RWPE2 (cell line): ENCODE measurements around the gene ZKSCAN5.
A peak's percentile ranks its signal among the peaks of the same experiment; 100 is the strongest.
"Not testable (repeated sequence)": the region's sequence is repeated elsewhere in the genome, so short reads cannot be mapped to it uniquely, and the experiment has no call there.

ENCODE experiments used
- ATAC-seq: fragments of 200-7000 bp; cut with Tn5 transposase; 3 replicates; pipeline ENCODE4 v1.9.1; 2021; ENCODE audit warnings: low read depth
- DNase-seq: peaks from one replicate; pipeline ENCODE4 v3.0.0-alpha.2; 2020; ENCODE audit warnings: low spot score
- H3K27ac ChIP-seq: fragments of 450-650 bp; 2 replicates; pipeline ENCODE4 v1.5.1; 2017; ENCODE audit warnings: mild to moderate bottlenecking; ENCODE audit not compliant: poor library complexity, severe bottlenecking
- H3K27me3 ChIP-seq: fragments of 250-450 bp; sonication (Bioruptor Pico); 2 replicates; pipeline ENCODE4 v1.5.1; 2021; ENCODE audit warnings: mild to moderate bottlenecking, moderate library complexity; ENCODE audit not compliant: insufficient read depth, poor library complexity, severe bottlenecking
- H3K36me3 ChIP-seq: fragments of 250-450 bp; sonication (Bioruptor Pico); 2 replicates; pipeline ENCODE4 v1.5.1; 2020; ENCODE audit warnings: low read depth, mild to moderate bottlenecking, moderate library complexity
- H3K4me1 ChIP-seq: fragments of 250-450 bp; sonication (Bioruptor Pico); 2 replicates; pipeline ENCODE4 v1.5.1; 2021; ENCODE audit warnings: mild to moderate bottlenecking, moderate library complexity; ENCODE audit not compliant: insufficient read depth, poor library complexity, severe bottlenecking
- H3K4me3 ChIP-seq: fragments of 250-450 bp; sonication (Bioruptor Pico); 2 replicates; pipeline ENCODE4 v1.5.1; 2021; ENCODE audit warnings: mild to moderate bottlenecking, moderate library complexity; ENCODE audit not compliant: severe bottlenecking
- H3K9me3 ChIP-seq: fragments of 250-450 bp; sonication (Bioruptor Pico); 2 replicates; pipeline ENCODE4 v1.5.1; 2021; ENCODE audit warnings: mild to moderate bottlenecking, moderate library complexity; ENCODE audit not compliant: severe bottlenecking
- CTCF ChIP-seq: fragments of 450-650 bp; IDR thresholded peaks from one replicate; pipeline ENCODE4 v1.5.1; 2017; ENCODE audit warnings: mild to moderate bottlenecking, moderate library complexity; ENCODE audit not compliant: poor library complexity, severe bottlenecking

ZKSCAN5 gene

GRCh38 chr7:99579956-99580777, 75.7 kb downstream of the ZKSCAN5 start:
- no peak for DNase-seq
- TF ChIP-seq CTCF = peak; percentile 44
- Histone ChIP-seq H3K27me3 (no peaks in the 10 kb centered on the region), H3K9me3 (no peaks in the 10 kb centered on the region), H3K36me3 (no peaks in the 10 kb centered on the region), H3K4me1 (no peaks in the 10 kb centered on the region), H3K27ac (no peak overlapping the region), H3K4me3 (peak overlapping the region; percentile 29)
- peak; percentile 67 for ATAC-seq

GRCh38 chr7:99580778-99581332, 76.4 kb downstream of the ZKSCAN5 start:
- peak overlapping the region; percentile 29 for H3K4me3 ChIP-seq

More at GRCh38 chr7:99580778-99581332, 76.4 kb downstream of the ZKSCAN5 start:
- not testable (repeated sequence) for DNase-seq, H3K27ac ChIP-seq, H3K27me3 ChIP-seq, ATAC-seq, H3K4me1 ChIP-seq, H3K9me3 ChIP-seq, H3K36me3 ChIP-seq
